Measurements from ENCODE around the gene HDAC9.

Gene HDAC9

GRCh38 chr7:18637516-18637915, 142.0 kb downstream of the HDAC9 start:
- DNase-seq (ENCODE audit: low read depth): no peak
- no peak for TF ChIP-seq CTCF (conservative IDR thresholded peaks at IDR 0.05; ENCODE audit: control insufficient read depth, insufficient read depth, low read depth, low read length)
- H3K4me3 ChIP-seq (ENCODE audit: control insufficient read depth, low read depth, low read length): no peak overlapping the region

- no peak for TF ChIP-seq CTCF (conservative IDR thresholded peaks at IDR 0.05; ENCODE audit: control insufficient read depth, insufficient read depth, low read depth, low read length)
- DNase-seq (ENCODE audit: low read depth): peak; percentile 92
- no peak overlapping the region for H3K4me3 ChIP-seq (ENCODE audit: control insufficient read depth, low read depth, low read length)
Measured at GRCh38 chr7:18638594-18639452, 143.3 kb downstream of the HDAC9 start.

DNA sequence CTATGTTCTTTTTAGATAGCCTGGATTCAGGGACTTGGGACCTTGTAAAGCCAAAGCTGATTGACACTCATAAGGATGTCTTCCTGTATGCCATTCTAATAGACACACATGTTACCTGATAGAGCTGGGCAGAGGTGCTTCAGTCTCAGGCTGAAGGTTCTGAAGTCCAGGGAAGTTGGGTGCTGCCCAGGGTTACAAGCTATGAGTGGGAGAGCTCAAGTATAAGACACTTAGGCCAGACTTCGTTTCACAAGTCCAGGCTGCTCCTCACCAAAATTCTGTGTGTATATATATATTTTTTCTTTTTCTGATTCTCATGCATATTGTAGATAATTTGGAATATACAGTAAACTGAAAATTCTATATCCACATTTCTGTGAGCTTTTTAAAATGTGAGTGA, 144.2 kb downstream of the HDAC9 start:
- TF ChIP-seq CTCF (conservative IDR thresholded peaks at IDR 0.05; ENCODE audit: control insufficient read depth, insufficient read depth, low read depth, low read length): no peak
- DNase-seq (ENCODE audit: low read depth): no peak
- H3K4me3 ChIP-seq (ENCODE audit: control insufficient read depth, low read depth, low read length): no peak overlapping the region

DNA sequence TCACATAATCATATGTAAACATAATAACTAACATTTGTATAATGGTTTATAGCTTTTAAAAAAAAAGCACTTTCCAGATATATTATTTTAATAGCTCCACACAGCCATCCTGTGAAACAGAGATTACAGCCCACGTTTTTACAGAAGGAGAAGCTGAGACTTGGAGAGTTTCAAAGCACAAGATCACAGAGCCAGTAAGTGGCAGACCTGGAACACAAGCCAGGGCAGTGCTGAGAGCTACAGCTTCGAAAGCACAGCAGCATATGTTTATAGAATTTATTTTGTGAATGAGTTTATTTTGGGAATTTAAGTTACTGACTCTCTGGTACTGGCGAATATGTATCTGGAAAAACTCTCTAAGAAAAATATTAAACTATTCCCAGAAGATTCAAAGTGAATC, 149.4 kb downstream of the HDAC9 start:
- H3K4me3 ChIP-seq (ENCODE audit: control insufficient read depth, low read depth, low read length): no peak overlapping the region
- no peak for DNase-seq (ENCODE audit: low read depth)
- TF ChIP-seq CTCF (conservative IDR thresholded peaks at IDR 0.05; ENCODE audit: control insufficient read depth, insufficient read depth, low read depth, low read length): no peak

DNA sequence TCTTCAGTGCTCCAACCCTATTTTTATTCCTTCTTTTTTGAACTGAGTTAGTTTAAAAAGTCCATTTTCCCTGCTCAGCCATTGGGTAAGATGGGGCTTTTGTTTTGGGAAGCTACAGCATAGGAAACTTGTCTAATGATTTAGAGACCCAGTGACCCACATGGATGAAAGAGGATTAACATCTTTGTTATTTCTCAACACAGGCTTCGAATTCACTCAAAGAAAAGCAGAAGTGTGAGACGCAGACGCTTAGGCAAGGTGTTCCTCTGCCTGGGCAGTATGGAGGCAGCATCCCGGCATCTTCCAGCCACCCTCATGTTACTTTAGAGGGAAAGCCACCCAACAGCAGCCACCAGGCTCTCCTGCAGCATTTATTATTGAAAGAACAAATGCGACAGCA, 152.0 kb downstream of the HDAC9 start:
- no peak for DNase-seq (ENCODE audit: low read depth)
- no peak overlapping the region for H3K4me3 ChIP-seq (ENCODE audit: control insufficient read depth, low read depth, low read length)
- TF ChIP-seq CTCF (conservative IDR thresholded peaks at IDR 0.05; ENCODE audit: control insufficient read depth, insufficient read depth, low read depth, low read length): no peak

DNA sequence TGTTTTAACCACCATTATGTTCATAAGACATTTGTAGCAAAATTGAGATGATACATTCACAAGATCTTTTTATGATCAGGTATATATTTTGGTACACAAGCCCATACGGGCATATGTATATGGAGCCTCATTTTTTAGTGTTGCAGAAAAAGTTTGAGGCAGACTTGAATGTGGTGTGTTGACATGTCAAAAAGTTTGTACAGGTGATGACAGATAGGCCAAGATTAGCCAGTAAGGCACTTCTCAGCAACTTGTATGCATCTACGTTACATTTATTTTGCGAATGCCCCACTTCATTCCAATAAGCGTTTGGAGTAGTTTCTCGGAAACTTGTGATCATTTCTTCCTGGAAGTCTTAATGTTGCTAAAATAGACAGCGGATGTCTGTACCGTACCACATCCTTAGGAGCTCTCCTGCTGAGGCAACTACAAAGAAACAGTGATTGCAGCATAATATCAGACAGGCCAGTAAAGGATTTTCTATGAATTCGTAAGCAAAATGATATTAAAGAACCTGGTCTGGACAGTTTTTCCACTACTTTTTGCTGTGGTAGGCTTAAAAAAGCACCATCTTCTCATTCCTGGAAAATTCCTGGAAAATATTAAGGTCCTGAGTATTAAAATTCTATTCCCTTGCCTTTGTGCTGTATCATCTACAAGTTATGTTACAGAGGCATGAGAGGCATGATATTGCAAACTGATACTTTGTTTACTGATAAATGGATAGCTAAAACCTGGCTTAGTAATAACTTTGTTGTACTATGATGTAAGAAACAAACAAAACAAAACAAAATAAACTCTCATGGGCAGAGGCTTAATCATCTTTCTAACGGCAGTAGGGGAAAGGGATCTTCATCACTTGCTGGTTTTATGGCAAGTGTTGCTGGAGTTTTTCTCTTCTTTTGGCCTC, 153.6 kb downstream of the HDAC9 start:
- TF ChIP-seq CTCF (conservative IDR thresholded peaks at IDR 0.05; ENCODE audit: control insufficient read depth, insufficient read depth, low read depth, low read length): no peak
- DNase-seq (ENCODE audit: low read depth): no peak
- H3K4me3 ChIP-seq (ENCODE audit: control insufficient read depth, low read depth, low read length): no peak overlapping the region

Measured in fibroblast of mammary gland (primary cell).